Heart left ventricle (tissue), 13 donors: ENCODE results near the gene KLF2.

Experiments
- CTCF ChIP-seq, 12 donors: fragments of 200-600 bp; sonication (generic) in 4 of 12; IDR thresholded peaks; one replicate each; pipeline versions ENCODE4 v1.5.0 to v1.8.0; 2018 to 2022; ENCODE audit warnings: antibody characterized with exemption in 12 of 12, mild to moderate bottlenecking in 5 of 12
- POLR2A ChIP-seq, 2 donors: fragments of 450-650 bp; IDR thresholded peaks; one replicate each; pipeline ENCODE4 v1.6.1; 2017; ENCODE audit warnings: antibody characterized with exemption in 2 of 2, mild to moderate bottlenecking in 2 of 2, moderate library complexity in 2 of 2
- donor health status: ischemic (EF 13 %, LVEDD 7.1; RV severe dilation, severe dysfunction).
- donor health status: DM: no; HTN: yes; CAD: no.
- donor health status: DM: no; HTN: no; CAD: no.
- donor health status: ischemic (EF 25% LVEDD 6.9; RV normal size, moderate dysfunction).
- donor health status: ischemic (EF 25% LVEDD 5.7; RV mildly dilated, moderate dysfunction).
- donor health status: ischemic (EF 35%, LVEDD 5.7; RV mildly dilated, moderate dysfunction).
- donor health status: nonischemic (EF 11% LVEDD 7.7; RV severe dilation, severe dysfunction).
- donor health status: DM: yes; HTN: yes; CAD: no.
- donor health status: PGD.
- donor health status: ischemic (EF 29% LVEDD 5.4; RV normal size, mild dysfunction).
- donor health status: nonischemic (EF 23%, LVEDD 6.1; RV moderate dilation, normal function).

GRCh38 chr19:16327169-16327475 lies 2.5 kb downstream of the KLF2 start:
- TF ChIP-seq POLR2A (IDR thresholded peaks at IDR 0.05) (no peak), CTCF (IDR thresholded peaks at IDR 0.05) (no peak)
